K562 (cell line): ENCODE results near the gene ANKRD13C. TPM values are rescaled to one million over a fixed set of nuclear protein-coding genes. Genes with fewer than 3 reads are reported as not detected.

Experiments used
- ATAC-seq: fragments of 200-7000 bp; cut with Tn5 transposase; 3 replicates; pipeline ENCODE4 v1.9.1; 2020; ENCODE audit warnings: moderate library complexity
- BruUV-seq: library from RNA; stranded (reverse); fragments of 400-500 nt; replicated peaks from 2 replicates; lab custom pipeline; 2021; lab: Mats Ljungman, UMichigan
- CTCF ChIA-PET: fragments of 300-600 bp; formaldehyde crosslinking; extraction: SDS; loops from one replicate; lab custom pipeline; 2021; ENCODE audit warnings: low intra/inter-chr PET ratio; lab: Yijun Ruan, JAX
- POLR2A ChIA-PET: fragments of 300-600, 350-650 bp; sonication (Branson Sonifier 250); formaldehyde crosslinking; extraction: SDS; loops from one replicate; lab custom pipeline; 2021; ENCODE audit warnings: antibody characterized with exemption, inconsistent platforms; lab: Yijun Ruan, JAX
- DNase-seq, 4 experiments: peaks; one replicate each; pipeline versions ENCODE4 v3.0.0 to v3.0.0-alpha.2; 2011 to 2018; ENCODE audit warnings: low spot score in 3 of 4, mixed read lengths in 3 of 4; ENCODE audit errors: extremely low read depth in 1 of 4
- FAIRE-seq: peaks from 2 replicates; lab custom pipeline; 2011; peaks lifted over from hg19 to GRCh38; lab: Jason Lieb, UNC
- H2AFZ ChIP-seq: 2 replicates; pipeline ENCODE4 v1.6.0; 2011; ENCODE audit warnings: low read depth, low read length, control low read depth, inconsistent platforms
- H3K27ac ChIP-seq: fragments of 200-600 bp; 3 replicates; pipeline ENCODE4 v1.8.0; 2011; ENCODE audit warnings: low read depth, mild to moderate bottlenecking, control low read depth, inconsistent platforms, low read length, moderate library complexity, mixed read lengths; ENCODE audit errors: extremely low read depth
- H3K27me3 ChIP-seq, 2 experiments: fragments of 300-600 bp in 1 of 2; 2 replicates in 1 of 2; 3 replicates in 1 of 2; pipeline versions ENCODE4 v1.6.0 to v1.8.0; 2011; ENCODE audit warnings: inconsistent platforms in 2 of 2, low read length in 2 of 2, mild to moderate bottlenecking in 1 of 2, mixed read lengths in 1 of 2, moderate library complexity in 1 of 2; ENCODE audit not compliant: control insufficient read depth in 2 of 2, insufficient read depth in 2 of 2
- H3K36me3 ChIP-seq: fragments of 300-600 bp; 3 replicates; pipeline ENCODE4 v1.8.0; 2011; ENCODE audit warnings: mild to moderate bottlenecking, low read length, inconsistent platforms; ENCODE audit not compliant: control insufficient read depth, insufficient read depth
- H3K4me1 ChIP-seq, 2 experiments: fragments of 200-600 bp in 1 of 2; replicated peaks in 1 of 2; 2 replicates in 1 of 2; 3 replicates in 1 of 2; pipeline versions ENCODE4 v1.5.1 to v1.8.0; 2011; ENCODE audit warnings: inconsistent platforms in 2 of 2, low read length in 2 of 2, mild to moderate bottlenecking in 1 of 2, mixed read lengths in 1 of 2, moderate library complexity in 1 of 2; ENCODE audit not compliant: control insufficient read depth in 2 of 2, insufficient read depth in 2 of 2
- H3K4me2 ChIP-seq: 2 replicates; pipeline ENCODE4 v1.6.1; 2011; ENCODE audit warnings: low read length, control low read depth, inconsistent platforms, mixed read lengths; ENCODE audit not compliant: insufficient read depth
- H3K4me3 ChIP-seq: fragments of 200-600 bp; sonication (generic), shearing (Covaris generic); 2 replicates; pipeline ENCODE4 v1.5.1; 2016; ENCODE audit warnings: control low read depth, inconsistent platforms
- H3K79me2 ChIP-seq: fragments of 200-600 bp; 3 replicates; pipeline ENCODE4 v1.8.0; 2011; ENCODE audit warnings: low read length, inconsistent platforms; ENCODE audit not compliant: control insufficient read depth, insufficient read depth
- H3K9ac ChIP-seq, 2 experiments: 2 replicates each; pipeline versions ENCODE4 v1.6.0 to v1.6.1; 2011; ENCODE audit warnings: low read depth in 2 of 2, low read length in 2 of 2, control low read depth in 1 of 2, inconsistent platforms in 1 of 2, mild to moderate bottlenecking in 1 of 2, mixed read lengths in 1 of 2; ENCODE audit not compliant: insufficient read depth in 1 of 2
- H3K9me1 ChIP-seq: one replicate; pipeline ENCODE4 v1.6.0; 2011; ENCODE audit warnings: inconsistent platforms, mild to moderate bottlenecking, low read length, moderate library complexity; ENCODE audit not compliant: control insufficient read depth, insufficient read depth
- H3K9me3 ChIP-seq: replicated peaks from 2 replicates; pipeline ENCODE4 v1.5.1; 2011; ENCODE audit warnings: low read depth, low read length, inconsistent platforms; ENCODE audit not compliant: control insufficient read depth, insufficient read depth
- H4K20me1 ChIP-seq: replicated peaks from 2 replicates; pipeline ENCODE4 v1.6.1; 2011; ENCODE audit warnings: low read length, inconsistent platforms, mixed read lengths; ENCODE audit not compliant: control insufficient read depth, insufficient read depth
- BDP1 ChIP-seq: IDR thresholded peaks from 3 replicates; pipeline ENCODE4 v1.6.1; 2011; ENCODE audit not compliant: insufficient read length, insufficient read depth
- FOS ChIP-seq: IDR thresholded peaks from 3 replicates; pipeline ENCODE4 v1.6.1; 2011; ENCODE audit not compliant: insufficient read length; ENCODE audit errors: extremely low read depth
- KDM2B ChIP-seq: fragments of 250-450 bp; sonication (Bioruptor Pico); IDR thresholded peaks from 2 replicates; pipeline ENCODE4 v1.8.0; 2021; ENCODE audit warnings: mild to moderate bottlenecking, moderate library complexity
- NCOA4 ChIP-seq: fragments of 450-650 bp; IDR thresholded peaks from 2 replicates; pipeline ENCODE4 v1.6.1; 2018; ENCODE audit warnings: mild to moderate bottlenecking; ENCODE audit not compliant: partially characterized antibody
- NUFIP1 ChIP-seq: fragments of 450-650 bp; IDR thresholded peaks from 2 replicates; pipeline ENCODE4 v1.6.1; 2018; ENCODE audit not compliant: partially characterized antibody
- POLR2H ChIP-seq: IDR thresholded peaks from 2 replicates; pipeline ENCODE4 v1.6.1; 2016; ENCODE audit warnings: missing genetic modification characterization, low read depth, mild to moderate bottlenecking, control low read depth, missing compliant biosample characterization, moderate library complexity
- RBFOX2 ChIP-seq: fragments of 200-400 bp; formaldehyde crosslinking; IDR thresholded peaks from 2 replicates; pipeline ENCODE4 v1.6.1; 2017; ENCODE audit warnings: low read depth, mild to moderate bottlenecking, low read length, moderate library complexity
- SP1 ChIP-seq: sonication (generic); formaldehyde crosslinking; IDR thresholded peaks from 2 replicates; pipeline ENCODE4 v1.8.1; 2022; ENCODE audit warnings: mild to moderate bottlenecking, missing genetic modification reagents
- WHSC1 ChIP-seq: IDR thresholded peaks from one replicate; pipeline ENCODE4 v1.6.1; 2012; ENCODE audit warnings: low read length, control low read depth, inconsistent platforms
- WGBS: fragments of 100-300 bp; shearing (Covaris generic); methylation state at CpG from one replicate; pipeline ENCODE4 v1.1.6; 2016; ENCODE audit warnings: low coverage, mixed read lengths; ENCODE audit not compliant: insufficient coverage; ENCODE audit errors: missing lambda C conversion rate; 5-methylcytosine and 5-hydroxymethylcytosine counted together
- in situ Hi-C: fragments of 300-500 bp; cut with MboI; formaldehyde crosslinking; loops from 4 replicates; pipeline ENCODE4 v1.15.0; 2018; ENCODE audit warnings: inconsistent platforms, mixed read lengths
- intact Hi-C: fragments of 100-400 bp; cut with micrococcal nuclease; formaldehyde crosslinking; loops from 2 replicates; pipeline ENCODE4 v1.14.2; 2022
- polyA plus RNA-seq, 8 experiments: library from polyadenylated mRNA; depleted of rRNA in 4 of 8; stranded (reverse) in 5 of 8; unstranded in 3 of 8; fragments of >200 nt; fragmentation: Nextera tagmentation in 2 of 8; fragmentation: Illumina TruSeq in 1 of 8; extraction: Ambion mirVana in 2 of 8; extraction: Trizol in 1 of 8; gene quantifications; 2 replicates each; pipeline versions ENCODE4 v1.2.1 to v1.2.3, GENCODE V29; 2011 to 2014; ENCODE audit warnings: inconsistent platforms in 1 of 8, missing spikeins in 1 of 8
- total RNA-seq, 7 experiments: library from RNA; depleted of rRNA in 6 of 7; stranded (reverse); fragments of >200 nt in 6 of 7; fragmentation: Illumina TruSeq in 2 of 7; extraction: Trizol in 2 of 7; gene quantifications; 2 replicates each; pipeline versions ENCODE4 v1.2.1 to v1.2.3, GENCODE V29; 2011 to 2021; ENCODE audit warnings: low replicate concordance in 1 of 7
- TF ChIP-seq, protein P1 (sequence below), 2 experiments: IDR thresholded peaks in 1 of 2; conservative IDR thresholded peaks in 1 of 2; 2 replicates each; pipeline ENCODE4 v1.6.1; 2016; ENCODE audit warnings: low read depth in 2 of 2, mild to moderate bottlenecking in 1 of 2, missing compliant biosample characterization in 1 of 2, missing genetic modification characterization in 1 of 2, moderate library complexity in 1 of 2
- TF ChIP-seq, protein P2 (sequence below), 2 experiments: fragments of 450-650 bp; IDR thresholded peaks; 2 replicates each; pipeline ENCODE4 v1.6.1; 2016
- TF ChIP-seq, protein P3 (sequence below): fragments of 250-450 bp; sonication (Bioruptor Pico); IDR thresholded peaks from 2 replicates; pipeline ENCODE4 v1.4.0; 2020; ENCODE audit warnings: mild to moderate bottlenecking

ANKRD13C gene
- total and polyA plus RNA-seq, 9 of the 15 experiments (the other 6 are each of a cell fraction or from before 2014, with no cell fraction given): 3.4 to 22.8 (median 12.5) TPM

DNA sequence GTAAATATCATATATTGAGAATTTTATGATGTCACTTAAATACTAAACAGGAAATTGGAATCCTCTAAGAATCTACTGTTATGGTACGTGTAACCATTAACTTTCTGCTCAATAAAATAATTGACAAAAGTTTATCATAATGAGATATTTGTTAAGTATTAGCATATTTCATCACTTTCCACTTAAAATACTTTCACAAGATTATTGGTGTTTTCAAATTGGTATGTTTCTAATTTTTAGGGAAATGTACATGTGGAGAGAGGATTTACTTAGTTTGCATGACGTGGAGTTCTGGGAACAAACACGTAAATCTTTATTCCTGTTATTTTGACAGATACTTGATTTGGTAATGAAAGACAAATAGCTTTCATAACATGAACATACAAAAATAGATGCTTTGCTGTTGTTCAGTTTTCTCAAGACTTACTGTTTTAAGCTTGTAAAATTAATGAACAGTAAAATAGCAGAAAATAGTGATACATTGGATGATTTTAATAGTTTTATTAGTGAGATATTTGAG, 131.7 kb downstream of the ANKRD13C start (continued):
- TF ChIP-seq, protein P1, sequence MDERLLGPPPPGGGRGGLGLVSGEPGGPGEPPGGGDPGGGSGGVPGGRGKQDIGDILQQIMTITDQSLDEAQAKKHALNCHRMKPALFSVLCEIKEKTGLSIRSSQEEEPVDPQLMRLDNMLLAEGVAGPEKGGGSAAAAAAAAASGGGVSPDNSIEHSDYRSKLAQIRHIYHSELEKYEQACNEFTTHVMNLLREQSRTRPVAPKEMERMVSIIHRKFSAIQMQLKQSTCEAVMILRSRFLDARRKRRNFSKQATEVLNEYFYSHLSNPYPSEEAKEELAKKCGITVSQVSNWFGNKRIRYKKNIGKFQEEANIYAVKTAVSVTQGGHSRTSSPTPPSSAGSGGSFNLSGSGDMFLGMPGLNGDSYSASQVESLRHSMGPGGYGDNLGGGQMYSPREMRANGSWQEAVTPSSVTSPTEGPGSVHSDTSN (CRISPR knock-in tag; IDR thresholded peaks at IDR 0.05; ENCODE audit: low read depth): no peak
- TF ChIP-seq, protein P1 (tag; conservative IDR thresholded peaks at IDR 0.05; ENCODE audit: low read depth): peak; percentile 55; the same call in 1 of the 2 replicates
- peak; percentile 23; the same call in 1 of the 2 replicates for TF ChIP-seq RBFOX2
- 0 out of 2 replicates have a peak, but pooled peaks have one; percentile 29 for TF ChIP-seq POLR2H (tag)

DNA sequence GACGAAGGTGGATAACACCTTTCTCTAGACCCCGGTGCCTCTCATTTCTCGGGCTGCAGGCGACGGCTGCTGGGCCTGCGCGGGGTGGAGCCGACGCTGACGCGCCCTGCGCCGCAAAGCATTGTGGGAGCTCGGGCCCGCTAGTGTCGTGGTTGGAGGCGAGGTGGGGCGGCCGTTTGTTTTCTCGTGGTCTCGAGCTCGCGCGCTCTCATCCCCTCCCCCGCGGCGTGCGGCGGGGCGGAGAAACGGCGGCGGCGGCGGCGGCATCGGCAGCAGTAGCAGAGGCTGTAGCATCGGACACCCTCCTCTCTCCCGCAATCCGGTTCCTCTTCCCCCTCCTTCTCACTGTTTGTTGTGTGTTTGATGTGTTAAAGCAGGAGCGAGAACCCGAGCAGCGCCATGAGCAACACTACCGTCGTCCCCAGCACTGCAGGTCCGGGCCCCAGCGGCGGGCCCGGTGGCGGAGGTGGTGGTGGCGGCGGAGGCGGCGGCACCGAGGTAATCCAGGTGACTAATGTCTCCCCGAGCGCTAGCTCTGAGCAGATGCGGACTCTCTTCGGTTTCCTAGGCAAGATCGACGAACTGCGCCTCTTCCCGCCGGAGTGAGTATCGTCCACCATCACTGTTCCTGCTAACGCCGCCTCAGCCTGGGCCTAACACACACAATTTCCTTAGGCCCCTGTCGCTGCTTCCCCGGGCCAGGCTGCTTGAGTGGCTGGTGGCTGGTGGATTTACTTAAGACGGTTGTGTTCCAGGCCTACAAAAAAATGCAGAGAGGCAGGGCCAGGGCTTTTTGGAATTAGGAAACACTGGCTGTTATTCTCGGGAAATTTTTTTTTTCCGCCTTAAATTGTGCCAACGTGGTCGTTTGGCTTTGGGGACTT, 133.0 kb downstream of the ANKRD13C start, which contains the start of gene SRSF11:
Gene SRSF11 (plus strand): TSS at position 143 of the 884 bp plus-strand sequence. CDS start 257 bp downstream, at position 400.
- Histone ChIP-seq H3K4me3 (peak within 1 kb of the TSS; percentile 61), H2AFZ (peak within 1 kb of the TSS; percentile 84), H3K4me1 (peaks cover 9 to 24% of the 10 kb centered on the region in 2 experiments; a peak in 4 of 5 replicates), H3K9me3 (no peaks in the 10 kb centered on the region), H3K27ac (peak within 1 kb of the TSS; percentile 94), H3K9ac (peak within 1 kb of the TSS; percentile 94 to 100), H3K36me3 (peaks cover 59% of the 10 kb centered on the region), H3K27me3 (no peaks in the 10 kb centered on the region), H3K9me1 (no peaks in the 10 kb centered on the region), H3K4me2 (peak within 1 kb of the TSS; percentile 91), H4K20me1 (peaks cover 8% of the 10 kb centered on the region; the same call in 1 of the 2 replicates), H3K79me2 (peaks cover 99% of the 10 kb centered on the region)
- WGBS: under 1% methylated on average over 59 of the region's 74 CpGs
- ChIA-PET POLR2A (interaction anchor here (0.6 to 4.2 kb wide), 11 partner anchors 11 to 905 kb away, joined by 3 to 58 read pairs (median 4); partner anchors contain the start of genes ANKRD13C and LRRC40), CTCF (interaction anchor here (0.6 kb wide), 1 partner anchor 14 kb away, joined by 3 read pairs; no protein-coding TSS in a partner anchor)
- intact Hi-C loops: loop anchor here (1.0 to 5.0 kb wide), 2 partner anchors 16 to 191 kb away; partner anchors contain the start of genes CTH and LRRC40
- in situ Hi-C loops: no loop called here
- peak; percentile 88 to 97 (median 89) for DNase-seq
- peak; percentile 80 for FAIRE-seq
- ATAC-seq: peak; percentile 92
- TSS peak; percentile 35 for BruUV-seq
- TF ChIP-seq KDM2B (no peak), BDP1 (no peak), WHSC1 (no peak), FOS (no peak), NUFIP1 (no peak), SP1 (CRISPR knock-in tag) (peak; percentile 82), NCOA4 (no peak)
- TF ChIP-seq, protein P2, sequence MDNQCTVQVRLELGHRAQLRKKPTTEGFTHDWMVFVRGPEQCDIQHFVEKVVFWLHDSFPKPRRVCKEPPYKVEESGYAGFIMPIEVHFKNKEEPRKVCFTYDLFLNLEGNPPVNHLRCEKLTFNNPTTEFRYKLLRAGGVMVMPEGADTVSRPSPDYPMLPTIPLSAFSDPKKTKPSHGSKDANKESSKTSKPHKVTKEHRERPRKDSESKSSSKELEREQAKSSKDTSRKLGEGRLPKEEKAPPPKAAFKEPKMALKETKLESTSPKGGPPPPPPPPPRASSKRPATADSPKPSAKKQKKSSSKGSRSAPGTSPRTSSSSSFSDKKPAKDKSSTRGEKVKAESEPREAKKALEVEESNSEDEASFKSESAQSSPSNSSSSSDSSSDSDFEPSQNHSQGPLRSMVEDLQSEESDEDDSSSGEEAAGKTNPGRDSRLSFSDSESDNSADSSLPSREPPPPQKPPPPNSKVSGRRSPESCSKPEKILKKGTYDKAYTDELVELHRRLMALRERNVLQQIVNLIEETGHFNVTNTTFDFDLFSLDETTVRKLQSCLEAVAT (IDR thresholded peaks at IDR 0.05): peak; percentile 66 to 70; a peak in 3 of 4 replicates
- TF ChIP-seq, protein P3, sequence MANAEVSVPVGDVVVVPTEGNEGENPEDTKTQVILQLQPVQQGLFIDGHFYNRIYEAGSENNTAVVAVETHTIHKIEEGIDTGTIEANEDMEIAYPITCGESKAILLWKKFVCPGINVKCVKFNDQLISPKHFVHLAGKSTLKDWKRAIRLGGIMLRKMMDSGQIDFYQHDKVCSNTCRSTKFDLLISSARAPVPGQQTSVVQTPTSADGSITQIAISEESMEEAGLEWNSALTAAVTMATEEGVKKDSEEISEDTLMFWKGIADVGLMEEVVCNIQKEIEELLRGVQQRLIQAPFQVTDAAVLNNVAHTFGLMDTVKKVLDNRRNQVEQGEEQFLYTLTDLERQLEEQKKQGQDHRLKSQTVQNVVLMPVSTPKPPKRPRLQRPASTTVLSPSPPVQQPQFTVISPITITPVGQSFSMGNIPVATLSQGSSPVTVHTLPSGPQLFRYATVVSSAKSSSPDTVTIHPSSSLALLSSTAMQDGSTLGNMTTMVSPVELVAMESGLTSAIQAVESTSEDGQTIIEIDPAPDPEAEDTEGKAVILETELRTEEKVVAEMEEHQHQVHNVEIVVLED (CRISPR knock-in tag): peak; percentile 43; the same call in 1 of the 2 replicates
